Cardiac muscle cell (in vitro differentiated cells and primary cell): Measurements from ENCODE around the gene AGAP1. TPM values are rescaled to one million over a fixed set of nuclear protein-coding genes. Genes with fewer than 3 reads are reported as not detected.

Source experiments
- DNase-seq, 2 donors: peaks; one replicate each; pipeline versions ENCODE4 v3.0.0 to v3.0.0-alpha.2; 2010 to 2017; ENCODE audit warnings: low read depth in 1 of 2, low spot score in 1 of 2
- H3K27ac ChIP-seq: fragments of 200-600 bp; sonication (generic); 2 replicates; pipeline ENCODE4 v1.5.1; 2016
- H3K27me3 ChIP-seq: fragments of 200-600 bp; sonication (generic); 2 replicates; pipeline ENCODE4 v1.6.0; 2016; ENCODE audit warnings: control low read depth
- H3K36me3 ChIP-seq: fragments of 200-600 bp; sonication (generic); 2 replicates; pipeline ENCODE4 v1.5.1; 2016; ENCODE audit warnings: control low read depth
- H3K4me1 ChIP-seq: fragments of 200-600 bp; sonication (generic); 2 replicates; pipeline ENCODE4 v1.8.1; 2017; ENCODE audit warnings: low read depth, mild to moderate bottlenecking, mixed run types
- H3K4me3 ChIP-seq: fragments of 200-600 bp; sonication (generic); 2 replicates; pipeline ENCODE4 v1.5.1; 2016; ENCODE audit warnings: mild to moderate bottlenecking
- H3K9me3 ChIP-seq: fragments of 200-600 bp; sonication (generic); 2 replicates; pipeline ENCODE4 v1.5.1; 2017; ENCODE audit warnings: low read depth, mild to moderate bottlenecking, control low read depth
- CTCF ChIP-seq: IDR thresholded peaks from 2 replicates; pipeline ENCODE4 v1.5.1; 2012; ENCODE audit warnings: low read depth, mild to moderate bottlenecking, low read length
- polyA plus RNA-seq: library from polyadenylated mRNA; unstranded; fragments of >200 nt; fragmentation: Nextera tagmentation; extraction: Ambion mirVana; gene quantifications from 2 replicates; pipeline ENCODE4 v1.2.1, GENCODE V29; 2016
- total RNA-seq: library from RNA; depleted of rRNA; stranded (reverse); fragments of >200 nt; gene quantifications from 2 replicates; pipeline ENCODE4 v1.2.3, GENCODE V29; 2016

The AGAP1 gene
- total and polyA plus RNA-seq, 2 experiments from 2014 or later, result 8.6 to 38.2 TPM

- no peaks in the 10 kb centered on the region for H3K9me3 ChIP-seq
- no peak for DNase-seq
- no peak overlapping the region for H3K27ac ChIP-seq
- H3K36me3 ChIP-seq, result no peaks in the 10 kb centered on the region
- H3K27me3 ChIP-seq, result no peaks in the 10 kb centered on the region
- no peak overlapping the region for H3K4me3 ChIP-seq
- peaks cover 25% of the 10 kb centered on the region for H3K4me1 ChIP-seq
- no peak for TF ChIP-seq CTCF
These were observed 168.1 kb downstream of the AGAP1 start for GRCh38 chr2:235661952-235662351.

GRCh38 chr2:235663875-235664274 is 170.0 kb downstream of the AGAP1 start:
- peaks cover 14% of the 10 kb centered on the region for H3K4me1 ChIP-seq
- TF ChIP-seq CTCF, result no peak

GRCh38 chr2:235665661-235666212 is 171.9 kb downstream of the AGAP1 start:
- peaks cover 9% of the 10 kb centered on the region for H3K27me3 ChIP-seq
- H3K9me3 ChIP-seq, result no peaks in the 10 kb centered on the region
- H3K4me3 ChIP-seq, result peak overlapping the region; percentile 20
- no peaks in the 10 kb centered on the region for H3K36me3 ChIP-seq
- H3K4me1 ChIP-seq, result peaks cover 11% of the 10 kb centered on the region
- peak in 1 of 2 donors; percentile 22 for DNase-seq
- TF ChIP-seq CTCF, result no peak
- H3K27ac ChIP-seq, result no peak overlapping the region

More at GRCh38 chr2:235663875-235664274, 170.0 kb downstream of the AGAP1 start:
- no peak for DNase-seq
- no peak overlapping the region for H3K4me3 ChIP-seq
- no peaks in the 10 kb centered on the region for H3K9me3 ChIP-seq
- H3K27ac ChIP-seq, result no peak overlapping the region
- no peaks in the 10 kb centered on the region for H3K27me3 ChIP-seq
- H3K36me3 ChIP-seq, result no peaks in the 10 kb centered on the region

- TF ChIP-seq CTCF, result no peak
- Histone ChIP-seq H3K4me3 (peak overlapping the region; percentile 20), H3K9me3 (no peaks in the 10 kb centered on the region), H3K27me3 (peaks cover 15% of the 10 kb centered on the region), H3K36me3 (no peaks in the 10 kb centered on the region), H3K4me1 (peaks cover 11% of the 10 kb centered on the region), H3K27ac (no peak overlapping the region)
- peak; percentile 78 to 87 for DNase-seq
These were observed 172.5 kb downstream of the AGAP1 start for GRCh38 chr2:235666213-235666781.

GRCh38 chr2:235668782-235669181 is 174.9 kb downstream of the AGAP1 start:
- peaks cover 13% of the 10 kb centered on the region for H3K4me1 ChIP-seq
- no peak for TF ChIP-seq CTCF
- no peaks in the 10 kb centered on the region for H3K36me3 ChIP-seq
- no peak overlapping the region for H3K4me3 ChIP-seq
- H3K27ac ChIP-seq, result no peak overlapping the region
- H3K9me3 ChIP-seq, result no peaks in the 10 kb centered on the region
- DNase-seq, result no peak
- peaks cover 32% of the 10 kb centered on the region for H3K27me3 ChIP-seq
